Measurements from ENCODE around the gene HSPA12A. TPM values are rescaled to one million over a fixed set of nuclear protein-coding genes. Genes with fewer than 3 reads are reported as not detected.

Gene HSPA12A
- total RNA-seq, 4 donors from 2014 or later, result 4.5 to 6.0 (median 4.9) TPM

DNA sequence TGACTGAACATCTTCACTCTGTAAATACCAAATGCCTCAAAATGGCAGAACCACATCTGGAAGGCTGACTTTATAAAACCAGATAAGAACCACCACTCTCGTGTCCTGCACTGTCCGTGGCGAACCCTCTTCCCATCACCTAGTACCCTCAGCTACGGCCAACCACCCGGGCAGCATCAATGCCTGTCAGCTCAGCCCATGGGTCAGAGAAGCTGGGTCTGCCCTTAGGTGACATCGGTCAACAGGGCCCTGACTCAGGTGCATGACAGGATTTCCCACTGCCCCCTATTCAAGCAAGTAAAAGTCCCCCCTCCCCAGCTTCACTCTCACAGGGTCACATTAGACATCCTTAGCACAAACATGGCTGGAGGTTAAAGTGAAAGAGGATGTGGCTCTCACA lies 56.6 kb downstream of the HSPA12A start:
- intact Hi-C loops (cut with DNase I; ENCODE audit: low total_unique reads), result no loop called here
- in situ Hi-C loops (cut with MboI; ENCODE audit: low sequenced_read_pairs in 4 of 4), result loop anchor here in 3 of 4 donors (5.0 to 25.0 kb wide), 5 partner anchors 96 to 489 kb away; no protein-coding TSS in a partner anchor

DNA sequence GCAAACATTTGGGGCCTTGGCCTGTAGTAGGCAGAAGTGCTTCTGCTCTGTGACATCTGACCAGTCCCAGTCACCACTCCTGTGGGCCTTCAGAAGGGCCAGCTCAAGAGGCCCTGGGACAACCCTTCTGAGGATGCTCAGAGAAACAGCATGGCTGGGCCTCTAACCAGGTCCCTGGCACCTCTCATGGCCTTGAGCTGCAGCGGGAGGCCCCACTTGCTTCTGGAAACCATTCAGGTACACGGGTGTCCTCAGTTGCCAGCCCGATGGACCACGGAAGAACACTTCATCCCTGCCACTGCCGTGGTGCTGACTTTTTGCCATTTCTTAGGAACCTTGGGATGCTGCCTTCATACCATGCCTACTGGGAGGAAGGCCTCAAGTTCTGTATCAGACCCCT lies 57.6 kb downstream of the HSPA12A start:
- no peak for DNase-seq
- Histone ChIP-seq H3K36me3 (no peaks in the 10 kb centered on the region), H3K27me3 (no peaks in the 10 kb centered on the region), H3K27ac (no peak overlapping the region), H3K4me1 (peaks cover 0 to 4% of the 10 kb centered on the region in 2 donors), H3K9me3 (no peaks in the 10 kb centered on the region), H3K4me3 (no peak overlapping the region)
- no peak for TF ChIP-seq POLR2A (IDR thresholded peaks at IDR 0.05)
- TF ChIP-seq, protein P1, sequence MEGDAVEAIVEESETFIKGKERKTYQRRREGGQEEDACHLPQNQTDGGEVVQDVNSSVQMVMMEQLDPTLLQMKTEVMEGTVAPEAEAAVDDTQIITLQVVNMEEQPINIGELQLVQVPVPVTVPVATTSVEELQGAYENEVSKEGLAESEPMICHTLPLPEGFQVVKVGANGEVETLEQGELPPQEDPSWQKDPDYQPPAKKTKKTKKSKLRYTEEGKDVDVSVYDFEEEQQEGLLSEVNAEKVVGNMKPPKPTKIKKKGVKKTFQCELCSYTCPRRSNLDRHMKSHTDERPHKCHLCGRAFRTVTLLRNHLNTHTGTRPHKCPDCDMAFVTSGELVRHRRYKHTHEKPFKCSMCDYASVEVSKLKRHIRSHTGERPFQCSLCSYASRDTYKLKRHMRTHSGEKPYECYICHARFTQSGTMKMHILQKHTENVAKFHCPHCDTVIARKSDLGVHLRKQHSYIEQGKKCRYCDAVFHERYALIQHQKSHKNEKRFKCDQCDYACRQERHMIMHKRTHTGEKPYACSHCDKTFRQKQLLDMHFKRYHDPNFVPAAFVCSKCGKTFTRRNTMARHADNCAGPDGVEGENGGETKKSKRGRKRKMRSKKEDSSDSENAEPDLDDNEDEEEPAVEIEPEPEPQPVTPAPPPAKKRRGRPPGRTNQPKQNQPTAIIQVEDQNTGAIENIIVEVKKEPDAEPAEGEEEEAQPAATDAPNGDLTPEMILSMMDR (IDR thresholded peaks at IDR 0.05 in 4 of 5, conservative IDR thresholded peaks at IDR 0.05 in 1 of 5), result no peak
- in situ Hi-C loops (cut with MboI; ENCODE audit: low sequenced_read_pairs in 4 of 4), result loop anchor here in 3 of 4 donors (5.0 to 25.0 kb wide), 5 partner anchors 98 to 490 kb away; no protein-coding TSS in a partner anchor
- intact Hi-C loops (cut with DNase I; ENCODE audit: low total_unique reads), result no loop called here
- no peak for ATAC-seq

More for the DNA sequence above, 56.6 kb downstream of the HSPA12A start:
- Histone ChIP-seq H3K4me3 (no peak overlapping the region), H3K27ac (no peak overlapping the region), H3K36me3 (no peaks in the 10 kb centered on the region), H3K27me3 (no peaks in the 10 kb centered on the region), H3K9me3 (no peaks in the 10 kb centered on the region), H3K4me1 (peaks cover 2 to 4% of the 10 kb centered on the region in 2 donors)
- TF ChIP-seq POLR2A (IDR thresholded peaks at IDR 0.05), result no peak
- TF ChIP-seq, protein P1 (IDR thresholded peaks at IDR 0.05 in 4 of 5, conservative IDR thresholded peaks at IDR 0.05 in 1 of 5), result no peak
- ATAC-seq (no peak), DNase-seq (no peak)

GRCh38 chr10:116683821-116684220 lies 58.5 kb downstream of the HSPA12A start:
- H3K9me3 ChIP-seq, result no peaks in the 10 kb centered on the region
- intact Hi-C loops (cut with DNase I; ENCODE audit: low total_unique reads), result loop anchor here (2.0 kb wide), 1 partner anchor 59 kb away; the partner anchor contains the start of gene HSPA12A
- TF ChIP-seq, protein P1 (IDR thresholded peaks at IDR 0.05 in 4 of 5, conservative IDR thresholded peaks at IDR 0.05 in 1 of 5), result no peak
- TF ChIP-seq POLR2A (IDR thresholded peaks at IDR 0.05), result no peak
- no peak for ATAC-seq
- no peaks in the 10 kb centered on the region for H3K36me3 ChIP-seq
- H3K27me3 ChIP-seq, result no peaks in the 10 kb centered on the region
- peaks cover 0 to 4% of the 10 kb centered on the region in 2 donors for H3K4me1 ChIP-seq
- H3K4me3 ChIP-seq, result no peak overlapping the region
- in situ Hi-C loops (cut with MboI; ENCODE audit: low sequenced_read_pairs in 4 of 4), result loop anchor here in 3 of 4 donors (10.0 to 25.0 kb wide), 3 partner anchors 101 to 491 kb away; no protein-coding TSS in a partner anchor
- no peak overlapping the region for H3K27ac ChIP-seq
- DNase-seq, result no peak

- H3K27ac ChIP-seq, result no peak overlapping the region
- no peaks in the 10 kb centered on the region for H3K36me3 ChIP-seq
- H3K4me1 ChIP-seq, result peaks cover 0 to under 1% of the 10 kb centered on the region in 2 donors
- no peaks in the 10 kb centered on the region for H3K9me3 ChIP-seq
- TF ChIP-seq POLR2A (IDR thresholded peaks at IDR 0.05), result no peak
- TF ChIP-seq, protein P1 (IDR thresholded peaks at IDR 0.05 in 4 of 5, conservative IDR thresholded peaks at IDR 0.05 in 1 of 5), result no peak
- DNase-seq (no peak), ATAC-seq (no peak)
- no peaks in the 10 kb centered on the region for H3K27me3 ChIP-seq
- no peak overlapping the region for H3K4me3 ChIP-seq
- intact Hi-C loops (cut with DNase I; ENCODE audit: low total_unique reads), result loop anchor here (2.0 kb wide), 1 partner anchor 60 kb away; the partner anchor contains the start of gene HSPA12A
- in situ Hi-C loops (cut with MboI; ENCODE audit: low sequenced_read_pairs in 4 of 4), result loop anchor here in 3 of 4 donors (10.0 to 25.0 kb wide), 3 partner anchors 102 to 492 kb away; no protein-coding TSS in a partner anchor
These were observed 59.2 kb downstream of the HSPA12A start for GRCh38 chr10:116683166-116683565.
